NT2/D1 (cell line): ENCODE data around the gene TEX2.
"Not testable (repeated sequence)": the region's sequence is repeated elsewhere in the genome, so short reads cannot be mapped to it uniquely, and the experiment has no call there.

ENCODE experiments used
- DNase-seq: peaks from one replicate; pipeline ENCODE4 v3.0.0-alpha.2; 2011; ENCODE audit warnings: low read depth, low spot score
- H3K27me3 ChIP-seq: 2 replicates; pipeline ENCODE4 v1.6.0; 2011; ENCODE audit warnings: mild to moderate bottlenecking; ENCODE audit not compliant: insufficient read length, insufficient read depth
- H3K36me3 ChIP-seq: 2 replicates; pipeline ENCODE4 v1.6.1; 2011; ENCODE audit warnings: mild to moderate bottlenecking, low read length, mixed read lengths; ENCODE audit not compliant: insufficient read depth, insufficient read length
- H3K4me1 ChIP-seq: 2 replicates; pipeline ENCODE4 v1.5.1; 2011; ENCODE audit not compliant: insufficient read depth, insufficient read length
- H3K4me3 ChIP-seq: 2 replicates; pipeline ENCODE4 v1.5.1; 2011; ENCODE audit warnings: low read depth; ENCODE audit not compliant: insufficient read length
- H3K9ac ChIP-seq: 2 replicates; pipeline ENCODE4 v1.6.0; 2011; ENCODE audit warnings: low read depth; ENCODE audit not compliant: insufficient read length
- H3K9me3 ChIP-seq: 2 replicates; pipeline ENCODE4 v1.5.1; 2011; ENCODE audit warnings: mild to moderate bottlenecking, low read length; ENCODE audit not compliant: insufficient read depth
- SUZ12 ChIP-seq: IDR thresholded peaks from 2 replicates; pipeline ENCODE4 v1.6.1; 2011; ENCODE audit not compliant: insufficient read length, insufficient read depth; ENCODE audit errors: extremely low read depth
- YY1 ChIP-seq: IDR thresholded peaks from 2 replicates; pipeline ENCODE4 v1.6.1; 2011; ENCODE audit not compliant: insufficient read length, insufficient read depth
- ZNF274 ChIP-seq: IDR thresholded peaks from 2 replicates; pipeline ENCODE4 v1.6.1; 2011; ENCODE audit warnings: mild to moderate bottlenecking, low read depth, low read length

The TEX2 gene

DNA sequence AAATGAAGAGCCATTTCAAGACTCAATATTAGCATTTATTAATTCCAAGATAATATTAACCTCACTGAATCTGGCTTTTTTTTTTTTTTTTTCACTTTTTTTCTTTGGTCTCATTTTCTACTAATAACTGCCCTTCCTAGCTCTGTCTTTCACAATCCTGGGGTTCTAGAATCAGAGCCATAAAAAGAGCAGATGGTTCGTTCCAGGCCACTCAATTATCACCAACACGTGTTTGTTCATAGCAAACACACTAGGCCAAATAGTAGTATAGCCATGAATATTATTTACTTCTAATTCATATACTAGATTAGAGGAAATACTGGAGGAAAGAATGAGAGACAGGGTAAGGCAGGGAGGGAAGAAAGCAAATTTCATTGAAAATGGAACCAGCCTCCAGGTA is 39.8 kb downstream of the TEX2 start:
- Histone ChIP-seq H3K9ac (no peak overlapping the region), H3K27me3 (no peaks in the 10 kb centered on the region), H3K4me1 (peaks cover 2% of the 10 kb centered on the region), H3K9me3 (no peaks in the 10 kb centered on the region), H3K36me3 (no peaks in the 10 kb centered on the region), H3K4me3 (no peak overlapping the region)
- TF ChIP-seq ZNF274: no peak
- TF ChIP-seq YY1: no peak
- no peak for TF ChIP-seq SUZ12
- no peak for DNase-seq

DNA sequence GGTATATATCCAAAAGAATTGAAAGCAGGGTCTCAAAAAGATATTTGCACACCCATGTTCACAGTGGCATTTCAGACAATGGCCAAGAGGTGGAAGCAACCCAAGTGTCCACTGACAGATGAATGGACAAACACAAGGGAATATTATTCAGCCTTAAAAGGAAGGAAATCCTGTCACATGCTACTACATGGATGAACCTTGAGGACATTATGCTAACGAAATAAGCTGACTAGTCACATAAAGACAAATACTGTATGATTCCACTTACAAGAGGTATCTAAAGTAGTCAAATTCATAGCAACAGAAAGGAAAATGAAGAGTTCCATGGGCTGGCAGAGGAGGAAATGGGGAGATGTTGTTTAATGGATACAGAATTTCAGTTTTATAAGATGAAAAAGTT is 41.4 kb downstream of the TEX2 start:
- H3K36me3 ChIP-seq: no peaks in the 10 kb centered on the region
- no peak overlapping the region for H3K4me3 ChIP-seq
- H3K4me1 ChIP-seq: peaks cover 7% of the 10 kb centered on the region
- TF ChIP-seq YY1 (no peak), ZNF274 (no peak), SUZ12 (no peak)
- no peak for DNase-seq
- H3K9ac ChIP-seq: no peak overlapping the region
- H3K9me3 ChIP-seq: no peaks in the 10 kb centered on the region
- no peaks in the 10 kb centered on the region for H3K27me3 ChIP-seq

DNA sequence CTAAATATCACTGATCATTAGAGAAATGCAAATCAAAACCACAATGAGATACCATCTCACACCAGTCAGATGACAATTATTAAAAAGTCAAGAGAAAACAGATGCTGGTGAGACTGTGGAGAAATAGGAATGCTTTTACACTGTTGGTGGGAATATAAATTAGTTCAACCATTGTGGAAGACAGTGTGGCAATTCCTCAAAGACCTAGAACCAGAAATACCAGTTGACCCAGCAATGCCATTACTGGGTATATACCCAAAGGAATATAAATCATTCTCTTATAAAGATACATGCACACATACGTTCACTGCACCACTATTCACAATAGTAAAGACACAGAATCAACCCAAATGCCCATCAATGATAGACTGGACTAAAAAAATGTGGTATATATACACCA is 42.5 kb downstream of the TEX2 start:
- not testable (repeated sequence) for H3K9me3 ChIP-seq, H3K4me1 ChIP-seq, H3K27me3 ChIP-seq, DNase-seq, H3K9ac ChIP-seq, H3K4me3 ChIP-seq, H3K36me3 ChIP-seq

DNA sequence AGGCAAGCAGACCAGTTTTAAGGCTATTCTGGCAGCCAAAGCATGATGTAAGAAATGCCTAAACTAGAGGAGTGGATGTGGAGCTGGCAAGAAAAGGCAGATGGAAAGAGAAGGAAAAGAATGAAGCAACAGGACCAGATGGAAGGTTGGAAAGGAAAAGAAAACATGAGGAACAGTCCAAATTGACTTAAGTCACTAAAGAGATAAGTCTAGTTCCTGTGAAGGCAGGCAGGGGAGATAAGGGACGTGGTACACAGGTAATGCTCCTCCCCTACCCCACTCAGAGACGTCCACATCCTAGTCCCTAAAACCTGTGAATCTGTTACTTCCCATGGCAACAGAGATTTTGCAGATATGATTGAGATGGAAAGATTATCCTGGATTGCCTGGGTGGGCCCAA is 43.5 kb downstream of the TEX2 start:
- H3K9ac ChIP-seq: no peak overlapping the region
- H3K4me1 ChIP-seq: peaks cover 9% of the 10 kb centered on the region
- TF ChIP-seq ZNF274: no peak
- no peak for TF ChIP-seq YY1
- TF ChIP-seq SUZ12: no peak
- no peaks in the 10 kb centered on the region for H3K27me3 ChIP-seq
- no peaks in the 10 kb centered on the region for H3K36me3 ChIP-seq
- no peak overlapping the region for H3K4me3 ChIP-seq
- DNase-seq: no peak
- H3K9me3 ChIP-seq: no peaks in the 10 kb centered on the region

DNA sequence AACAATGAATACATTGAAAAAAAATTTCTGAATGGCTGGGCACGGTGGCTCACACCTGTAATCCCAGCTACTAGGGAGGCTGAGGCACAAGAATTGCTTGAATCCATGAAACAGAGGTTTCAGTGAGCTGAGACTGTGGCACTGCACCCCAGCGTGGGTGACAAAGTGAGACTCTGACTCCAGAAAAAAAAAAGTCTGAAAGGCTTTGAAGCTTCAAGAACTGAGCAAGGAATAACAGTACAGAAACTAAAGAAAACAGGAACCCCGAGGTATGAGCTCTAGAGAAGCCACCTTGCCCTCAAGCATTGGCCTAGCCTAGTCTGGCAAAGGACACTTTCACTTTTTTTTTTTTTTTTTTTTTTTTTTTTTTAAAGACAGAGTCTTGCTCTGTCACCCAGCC is 45.0 kb downstream of the TEX2 start:
- no peak for DNase-seq
- Histone ChIP-seq H3K9me3 (no peaks in the 10 kb centered on the region), H3K36me3 (peaks cover 12% of the 10 kb centered on the region), H3K4me3 (no peak overlapping the region), H3K27me3 (no peaks in the 10 kb centered on the region), H3K4me1 (peaks cover 7% of the 10 kb centered on the region), H3K9ac (no peak overlapping the region)
- TF ChIP-seq YY1 (no peak), ZNF274 (no peak), SUZ12 (no peak)

DNA sequence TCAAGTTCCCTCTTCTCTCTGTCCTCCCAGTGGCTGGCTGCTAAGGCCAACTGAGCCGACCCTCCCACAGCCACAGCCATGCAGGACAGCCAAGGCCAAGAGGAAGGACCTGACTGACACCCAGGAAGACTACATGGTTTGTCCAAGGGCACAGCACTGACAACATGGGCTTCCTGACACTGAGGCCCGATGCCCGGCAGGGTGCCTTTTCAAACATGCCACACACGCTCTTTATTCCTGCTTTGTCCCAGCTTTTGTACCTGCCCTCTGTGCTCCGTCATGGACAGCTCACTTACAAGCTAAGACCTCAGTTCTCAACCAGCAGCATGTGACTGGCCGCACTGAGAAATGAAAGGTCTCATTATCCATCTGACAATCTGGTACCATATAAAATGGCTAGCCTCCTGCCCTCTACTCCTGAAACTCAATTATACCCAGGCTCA is 45.8 kb downstream of the TEX2 start:
- Histone ChIP-seq H3K4me3 (no peak overlapping the region), H3K27me3 (no peaks in the 10 kb centered on the region), H3K9ac (no peak overlapping the region), H3K36me3 (peaks cover 20% of the 10 kb centered on the region), H3K9me3 (no peaks in the 10 kb centered on the region), H3K4me1 (peaks cover 7% of the 10 kb centered on the region)
- no peak for DNase-seq
- TF ChIP-seq YY1 (no peak), SUZ12 (no peak), ZNF274 (no peak)

DNA sequence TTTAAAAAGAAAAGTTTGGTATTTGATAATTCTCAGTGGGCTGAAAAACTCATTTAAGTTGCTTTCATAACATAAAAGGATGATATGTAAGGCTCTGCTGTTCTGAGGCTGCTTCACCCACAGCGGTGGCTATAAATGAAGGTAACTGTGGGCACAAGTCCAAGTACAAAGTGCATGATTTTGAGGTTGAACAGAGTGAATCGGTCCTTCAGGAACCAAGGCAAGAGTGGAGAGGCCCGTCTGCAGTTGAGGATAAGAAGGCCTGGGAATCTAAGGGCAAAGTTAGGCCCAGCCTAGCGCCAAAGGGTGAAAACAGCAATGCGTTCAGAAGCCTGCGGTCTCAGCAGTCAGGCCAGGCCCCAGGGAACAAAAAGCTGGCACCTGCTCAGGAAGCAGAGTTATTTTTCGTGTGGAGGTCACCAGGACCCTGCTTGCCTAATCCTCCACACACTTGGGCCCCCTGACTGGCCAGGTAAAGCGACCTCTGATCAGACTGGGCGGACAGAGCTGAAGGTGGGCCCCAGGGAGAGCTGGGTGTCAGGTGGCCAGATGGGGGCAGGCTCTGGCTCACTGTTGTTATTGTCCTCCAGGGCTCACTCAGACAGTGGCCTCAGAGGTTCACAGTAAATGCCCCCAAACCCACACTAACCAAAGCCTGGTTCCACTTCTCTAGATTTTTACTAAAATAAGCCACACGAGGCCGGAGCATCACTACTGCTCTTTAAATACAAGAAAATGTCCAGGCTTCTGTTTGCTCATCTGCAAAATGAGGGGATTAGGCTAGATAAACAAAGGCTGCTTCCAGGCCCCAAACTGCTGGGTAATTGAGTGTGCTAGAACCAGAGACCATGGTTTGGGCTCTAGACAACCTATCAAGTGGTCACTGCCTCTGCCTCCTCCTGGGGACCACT is 46.5 kb downstream of the TEX2 start:
- Histone ChIP-seq H3K9me3 (no peaks in the 10 kb centered on the region), H3K36me3 (peaks cover 22% of the 10 kb centered on the region), H3K27me3 (no peaks in the 10 kb centered on the region), H3K4me3 (no peak overlapping the region), H3K4me1 (peaks cover 7% of the 10 kb centered on the region), H3K9ac (no peak overlapping the region)
- no peak for DNase-seq
- TF ChIP-seq YY1: no peak
- no peak for TF ChIP-seq ZNF274
- no peak for TF ChIP-seq SUZ12

DNA sequence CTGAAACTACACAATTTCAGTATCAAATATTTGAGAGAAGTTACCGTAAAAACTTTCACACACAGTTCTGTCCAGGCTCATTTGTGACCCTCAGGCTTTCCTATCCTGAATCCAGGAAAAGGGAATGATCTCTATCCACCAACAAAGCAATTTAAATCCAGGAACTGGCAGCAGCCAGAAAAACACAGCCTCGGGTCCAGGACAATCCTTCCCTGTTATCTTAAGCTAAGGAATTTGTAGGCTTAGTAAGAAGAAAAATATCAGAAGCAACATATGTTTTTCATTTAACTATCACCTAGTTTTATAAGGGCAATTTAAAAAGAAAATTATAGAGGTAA is 47.1 kb downstream of the TEX2 start:
- Histone ChIP-seq H3K27me3 (no peaks in the 10 kb centered on the region), H3K4me1 (peaks cover 7% of the 10 kb centered on the region), H3K4me3 (no peak overlapping the region), H3K36me3 (peaks cover 22% of the 10 kb centered on the region), H3K9me3 (no peaks in the 10 kb centered on the region), H3K9ac (no peak overlapping the region)
- no peak for TF ChIP-seq YY1
- TF ChIP-seq ZNF274: no peak
- TF ChIP-seq SUZ12: no peak
- no peak for DNase-seq
